Neural cell (in vitro differentiated cells): ENCODE data around the gene GAL.

Experiments used
- CTCF ChIP-seq: fragments of 450-650 bp; IDR thresholded peaks from 2 replicates; pipeline ENCODE4 v1.5.1; 2014; ENCODE audit warnings: antibody characterized with exemption, mild to moderate bottlenecking, moderate library complexity; ENCODE audit not compliant: poor library complexity, severe bottlenecking
- RAD21 ChIP-seq: fragments of 450-650 bp; conservative IDR thresholded peaks from 2 replicates; pipeline ENCODE4 v1.6.1; 2014; ENCODE audit warnings: antibody characterized with exemption, mild to moderate bottlenecking, moderate library complexity
- TAF1 ChIP-seq: IDR thresholded peaks from 2 replicates; pipeline ENCODE4 v1.6.1; 2012; ENCODE audit warnings: low read depth

- TF ChIP-seq CTCF (no peak), RAD21 (no peak), TAF1 (no peak)
Observed at GRCh38 chr11:68651208-68651984, 32.9 kb upstream of the GAL start.
